ENCODE results near the gene ZNF335. TPM values are rescaled to one million over a fixed set of nuclear protein-coding genes. Genes with fewer than 3 reads are reported as not detected.
A peak's percentile ranks its signal among the peaks of the same experiment; 100 is the strongest.

The ZNF335 gene
- total and polyA plus RNA-seq, 2 of the 13 experiments (the other 11 are each of a cell fraction or from before 2014, with no cell fraction given) = 9.7 to 13.7 TPM

- no peak for TF ChIP-seq CEBPZ (IDR thresholded peaks at IDR 0.05; ENCODE audit: low read length)
- no peak for TF ChIP-seq RFX5 (IDR thresholded peaks at IDR 0.05; ENCODE audit: low read depth, low read length)
- no peak for TF ChIP-seq REPIN1 (CRISPR knock-in tag; IDR thresholded peaks at IDR 0.05; ENCODE audit: borderline replicate concordance, low read depth)
- TF ChIP-seq ZKSCAN5 (CRISPR knock-in tag; IDR thresholded peaks at IDR 0.05) = no peak
- peak; percentile 26; the same call in 1 of the 2 replicates for TF ChIP-seq ZNF720 (CRISPR knock-in tag; IDR thresholded peaks at IDR 0.05)
- TF ChIP-seq ZNF275 (CRISPR knock-in tag; IDR thresholded peaks at IDR 0.05; ENCODE audit: borderline replicate concordance) = no peak
- TF ChIP-seq PHF20 (CRISPR knock-in tag; IDR thresholded peaks at IDR 0.05) = no peak
- TF ChIP-seq ZBTB46 (CRISPR knock-in tag; IDR thresholded peaks at IDR 0.05; ENCODE audit: borderline replicate concordance) = no peak
- no peak for TF ChIP-seq PREB (CRISPR knock-in tag; IDR thresholded peaks at IDR 0.05)
- TF ChIP-seq E2F5 (CRISPR knock-in tag; conservative IDR thresholded peaks at IDR 0.05) = no peak; the same call in 1 of the 2 replicates
- TF ChIP-seq ZNF713 (CRISPR knock-in tag; IDR thresholded peaks at IDR 0.05) = no peak
- no peak for TF ChIP-seq SUZ12 (IDR thresholded peaks at IDR 0.05; ENCODE audit: low read depth, low read length)
- TF ChIP-seq ZNF557 (CRISPR knock-in tag; IDR thresholded peaks at IDR 0.05) = no peak
- no peak for TF ChIP-seq FOXK1 (CRISPR knock-in tag; IDR thresholded peaks at IDR 0.05; ENCODE audit: borderline replicate concordance, low read depth)
- TF ChIP-seq TBX3 (IDR thresholded peaks at IDR 0.05; ENCODE audit: borderline replicate concordance) = peak; percentile 52; the same call in 1 of the 2 replicates
- TF ChIP-seq PAWR (CRISPR knock-in tag; IDR thresholded peaks at IDR 0.05; ENCODE audit: borderline replicate concordance) = no peak
- TF ChIP-seq ZC3H4 (CRISPR knock-in tag; IDR thresholded peaks at IDR 0.05; ENCODE audit: borderline replicate concordance) = no peak
- TF ChIP-seq, protein P1, sequence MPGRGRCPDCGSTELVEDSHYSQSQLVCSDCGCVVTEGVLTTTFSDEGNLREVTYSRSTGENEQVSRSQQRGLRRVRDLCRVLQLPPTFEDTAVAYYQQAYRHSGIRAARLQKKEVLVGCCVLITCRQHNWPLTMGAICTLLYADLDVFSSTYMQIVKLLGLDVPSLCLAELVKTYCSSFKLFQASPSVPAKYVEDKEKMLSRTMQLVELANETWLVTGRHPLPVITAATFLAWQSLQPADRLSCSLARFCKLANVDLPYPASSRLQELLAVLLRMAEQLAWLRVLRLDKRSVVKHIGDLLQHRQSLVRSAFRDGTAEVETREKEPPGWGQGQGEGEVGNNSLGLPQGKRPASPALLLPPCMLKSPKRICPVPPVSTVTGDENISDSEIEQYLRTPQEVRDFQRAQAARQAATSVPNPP (CRISPR knock-in tag; IDR thresholded peaks at IDR 0.05) = no peak; the same call in 1 of the 2 replicates
- peak; percentile 74 for TF ChIP-seq GZF1 (CRISPR knock-in tag; IDR thresholded peaks at IDR 0.05)
- no peak for TF ChIP-seq MED1 (CRISPR knock-in tag; IDR thresholded peaks at IDR 0.05)
- TF ChIP-seq NCOA5 (CRISPR knock-in tag; IDR thresholded peaks at IDR 0.05) = no peak
- TF ChIP-seq SMYD3 (CRISPR knock-in tag; IDR thresholded peaks at IDR 0.05) = no peak
Measured at GRCh38 chr20:45971425-45971674, 653 bp downstream of the ZNF335 start (continued).

Data from HepG2 (cell line).